GM21423 (cell line): ENCODE data around the gene CCDC110.

ENCODE experiments used
- ATAC-seq: cut with Tn5 transposase; IDR thresholded peaks from one replicate; pipeline ENCODE4 v1.9.1; 2021; ENCODE audit warnings: mild to moderate bottlenecking, moderate library complexity; ENCODE audit not compliant: unreplicated experiment

Gene CCDC110

DNA sequence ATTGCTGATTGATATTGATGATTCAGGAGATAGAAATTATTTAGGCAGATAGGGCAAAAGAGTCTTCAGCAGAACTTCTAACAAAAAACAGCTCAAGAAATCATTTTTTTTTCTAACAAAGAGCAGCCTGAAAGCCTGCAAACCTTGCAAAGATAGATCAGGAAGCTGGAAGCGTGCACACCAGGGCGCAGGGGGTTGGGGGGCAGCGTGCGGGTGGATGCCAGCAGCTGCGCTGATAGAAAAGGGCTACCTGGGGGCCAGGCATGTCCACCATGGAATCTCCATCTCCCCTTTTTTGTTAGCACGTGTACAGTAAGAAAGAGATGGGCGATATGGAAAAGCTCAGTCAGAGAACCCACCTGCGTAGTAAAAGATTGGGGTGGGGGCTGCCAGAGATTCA, 1.7 kb upstream of the CCDC110 start:
- ATAC-seq: no peak

DNA sequence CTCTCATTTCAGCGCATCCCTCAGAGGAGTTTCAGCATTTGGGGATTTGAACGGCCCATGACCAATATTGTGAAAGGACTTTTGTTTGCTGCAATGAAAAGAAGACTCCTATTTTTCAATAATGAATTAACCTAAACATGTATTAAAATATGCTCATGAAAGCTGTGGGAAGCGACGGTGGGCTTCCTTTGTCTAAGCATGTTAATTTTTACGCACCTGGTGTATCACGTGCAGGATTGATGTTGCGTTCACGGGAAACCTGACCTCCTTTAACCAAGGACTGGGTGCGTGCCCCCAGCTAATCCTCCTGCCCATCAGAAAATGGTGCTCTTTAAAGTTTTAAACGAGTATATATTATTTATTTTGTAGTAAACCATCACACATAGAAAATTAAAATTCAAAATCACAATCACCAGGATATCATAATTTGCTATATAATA, 590 bp upstream of the CCDC110 start:
- ATAC-seq: no peak

DNA sequence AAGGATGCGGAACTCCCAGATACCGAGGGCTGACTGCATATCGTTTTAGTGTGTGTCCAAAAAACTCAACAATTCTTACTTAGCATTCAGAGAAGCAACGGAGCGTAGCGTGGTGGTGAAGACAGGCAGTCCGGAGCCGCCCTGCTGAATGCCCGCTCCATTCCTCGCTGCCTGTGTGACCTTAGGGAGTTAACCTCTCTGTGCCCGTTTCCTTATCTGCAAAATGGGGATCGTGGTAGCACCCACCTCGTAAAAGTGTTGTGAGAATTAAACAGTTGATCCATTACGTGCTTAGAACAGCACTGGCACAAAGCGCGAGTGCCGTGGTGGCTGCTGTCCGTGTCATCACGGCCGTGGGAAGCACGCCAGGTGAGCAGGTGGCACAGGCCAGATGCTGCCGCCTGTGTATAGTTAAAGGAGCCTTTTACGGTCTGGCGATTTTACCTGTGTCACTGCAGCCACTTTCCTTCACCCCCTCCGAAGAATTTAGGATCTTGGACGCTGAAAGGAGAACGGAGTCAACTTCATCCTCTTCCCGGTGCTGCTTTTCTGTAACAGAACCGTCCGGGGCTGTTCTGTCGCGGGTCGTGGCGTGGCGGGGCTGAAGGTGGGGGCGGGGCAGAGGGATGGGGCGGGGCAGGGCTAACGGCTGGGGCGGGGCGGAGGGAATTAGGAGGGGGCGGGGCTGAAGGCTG, 885 bp downstream of the CCDC110 start:
- peak; percentile 1 for ATAC-seq

DNA sequence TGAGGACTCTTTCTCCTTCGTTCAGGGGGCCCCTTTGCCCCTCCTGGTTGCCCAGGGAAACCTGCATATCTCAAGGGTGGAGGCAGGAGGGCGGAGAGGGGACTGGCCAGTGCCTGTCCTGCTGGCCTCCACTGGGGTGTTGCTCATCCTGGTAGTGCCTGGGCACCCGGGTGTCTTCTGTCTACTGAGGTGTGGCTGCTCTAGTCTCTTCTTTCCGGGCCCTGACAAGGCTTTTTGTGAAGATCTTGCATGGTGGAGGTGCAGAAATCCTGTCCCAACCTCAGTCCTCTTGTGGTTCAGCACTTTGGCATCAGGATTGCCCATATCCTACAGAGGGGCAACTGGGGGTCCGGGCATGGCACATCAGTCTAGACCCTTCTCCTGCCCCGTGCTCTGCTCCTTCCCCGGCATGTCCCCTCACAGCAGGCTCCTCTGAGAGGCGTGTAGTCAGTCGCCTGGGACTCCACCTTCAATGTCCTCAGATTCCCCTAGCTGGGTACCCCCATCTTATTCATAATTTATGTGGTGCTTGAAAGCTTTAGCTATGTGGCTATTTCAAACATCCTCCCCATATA, 1.9 kb downstream of the CCDC110 start:
- ATAC-seq: no peak

- no peak for ATAC-seq
Observed at GRCh38 chr4:185468999-185469398, 2.5 kb downstream of the CCDC110 start.

- ATAC-seq: no peak
Observed at GRCh38 chr4:185467991-185468390, 3.5 kb downstream of the CCDC110 start.

GRCh38 chr4:185467101-185467500, 4.4 kb downstream of the CCDC110 start:
- ATAC-seq: no peak

DNA sequence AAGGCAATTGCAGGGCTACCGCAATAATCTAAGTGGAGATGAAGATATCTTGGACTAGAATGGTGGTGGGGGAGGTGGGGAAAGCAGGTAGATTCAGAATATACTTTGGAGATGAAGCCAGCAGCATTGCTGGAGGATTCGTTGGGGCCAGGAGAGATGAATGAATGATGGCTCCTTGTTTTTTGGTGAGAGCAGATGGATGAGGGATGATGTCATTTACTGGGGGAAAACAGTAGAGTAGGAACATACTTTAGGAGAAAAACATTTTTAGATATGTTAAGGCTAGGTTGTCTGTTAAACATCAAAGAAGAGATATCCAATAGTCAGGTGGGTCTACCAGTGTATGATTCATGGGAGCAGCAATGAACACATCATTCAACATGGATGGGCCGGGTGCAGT, 5.8 kb downstream of the CCDC110 start:
- ATAC-seq: no peak

DNA sequence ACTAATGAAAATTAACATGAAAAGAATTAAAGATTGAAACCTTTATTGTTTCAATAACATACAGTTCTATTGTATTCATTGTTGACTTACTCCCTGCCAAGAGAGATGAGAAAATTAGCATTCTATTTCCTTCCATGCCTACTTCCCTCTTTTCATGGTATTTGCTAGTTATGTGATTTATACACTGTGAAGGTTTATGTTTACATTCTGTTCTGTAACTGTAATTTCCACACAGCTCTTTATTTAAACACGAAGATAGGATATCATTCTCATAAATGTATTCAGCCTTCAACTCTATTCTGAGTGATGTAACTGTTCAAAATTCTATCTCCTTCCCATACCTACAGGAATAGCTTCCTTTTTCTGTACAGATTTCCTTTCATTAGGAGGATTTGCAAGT, 6.6 kb downstream of the CCDC110 start:
- ATAC-seq: no peak

- no peak for ATAC-seq
Observed at GRCh38 chr4:185464183-185464582, 7.3 kb downstream of the CCDC110 start.

GRCh38 chr4:185463541-185463940, 8.0 kb downstream of the CCDC110 start:
- ATAC-seq: no peak

GRCh38 chr4:185461565-185461964, 10.0 kb downstream of the CCDC110 start:
- ATAC-seq: no peak

- no peak for ATAC-seq
Observed at GRCh38 chr4:185457136-185457535, 14.4 kb downstream of the CCDC110 start.

DNA sequence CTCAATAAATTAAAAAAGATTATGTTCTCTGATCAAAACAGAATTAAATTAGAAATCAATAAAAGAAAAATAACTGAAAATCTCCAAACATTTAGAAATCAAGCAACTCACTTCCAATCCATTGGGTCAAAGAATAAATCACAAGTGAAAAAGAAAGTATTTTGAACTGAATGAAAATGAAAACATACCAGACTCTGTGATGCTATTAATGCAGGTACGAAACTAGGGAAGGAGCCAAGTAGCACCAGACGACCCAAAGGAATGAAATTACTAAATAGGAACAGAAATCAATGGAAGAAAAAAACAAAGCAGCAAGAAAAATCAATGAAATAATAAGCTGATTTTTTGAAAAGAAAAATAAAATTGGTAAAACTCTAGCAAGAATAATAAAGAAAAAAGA, 15.4 kb downstream of the CCDC110 start:
- no peak for ATAC-seq

DNA sequence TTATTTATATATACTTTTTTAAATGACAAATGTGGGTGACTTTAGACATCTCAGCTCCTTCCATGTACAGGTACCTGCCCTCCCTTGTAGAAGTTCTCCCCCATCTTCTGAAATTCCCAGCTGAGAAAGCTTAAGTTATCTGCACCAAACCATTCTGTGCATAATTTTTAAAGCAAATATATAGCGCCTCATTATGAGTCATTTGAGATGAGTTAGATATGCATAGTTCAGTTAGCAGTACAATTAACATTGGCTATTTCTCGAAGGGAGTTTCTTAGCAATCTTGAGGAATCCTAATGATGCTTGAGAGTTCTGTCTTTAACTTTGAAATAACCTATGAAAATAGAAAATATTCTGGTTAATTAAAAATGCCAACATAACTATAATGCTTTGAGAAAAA, 26.3 kb downstream of the CCDC110 start:
- ATAC-seq: no peak

DNA sequence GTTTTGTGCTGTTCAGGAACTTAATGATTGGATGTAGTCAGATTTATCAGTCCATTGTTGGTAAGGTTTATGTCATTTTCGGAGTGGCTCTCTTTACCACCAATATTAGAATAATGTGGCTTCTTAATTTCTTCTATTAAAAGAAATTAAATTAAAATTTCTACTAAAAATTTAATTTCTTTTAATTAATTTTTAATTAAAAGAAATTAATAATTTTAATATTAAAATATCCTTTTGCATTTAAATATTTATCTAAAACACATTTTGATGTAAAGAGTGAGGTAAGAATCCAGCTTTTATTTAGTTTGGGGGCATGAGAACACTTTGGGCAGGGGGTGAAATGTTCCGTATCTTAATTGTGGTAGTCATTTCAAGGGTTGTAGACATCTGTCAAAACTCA, 30.1 kb downstream of the CCDC110 start:
- ATAC-seq: no peak

GRCh38 chr4:185437809-185438208, 33.7 kb downstream of the CCDC110 start:
- ATAC-seq: no peak

DNA sequence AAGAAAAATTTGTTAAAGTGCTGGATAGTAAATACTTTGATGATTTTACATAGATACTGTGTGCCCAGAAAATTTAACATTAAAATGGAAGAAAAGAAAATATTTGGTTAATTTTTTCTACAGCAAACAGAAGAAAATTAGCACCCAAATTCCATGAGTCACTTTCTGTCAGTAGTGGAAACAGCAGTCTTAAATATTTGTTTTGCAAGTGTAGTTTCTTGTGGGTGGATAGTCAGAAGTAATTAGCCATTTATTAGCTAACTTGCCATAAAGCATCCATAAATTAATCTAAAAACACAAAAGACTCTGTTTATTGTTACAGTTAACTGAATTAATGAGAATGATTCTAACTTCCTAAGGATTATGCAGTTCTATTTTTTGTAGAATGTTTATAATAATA, 36.1 kb downstream of the CCDC110 start:
- ATAC-seq: no peak

DNA sequence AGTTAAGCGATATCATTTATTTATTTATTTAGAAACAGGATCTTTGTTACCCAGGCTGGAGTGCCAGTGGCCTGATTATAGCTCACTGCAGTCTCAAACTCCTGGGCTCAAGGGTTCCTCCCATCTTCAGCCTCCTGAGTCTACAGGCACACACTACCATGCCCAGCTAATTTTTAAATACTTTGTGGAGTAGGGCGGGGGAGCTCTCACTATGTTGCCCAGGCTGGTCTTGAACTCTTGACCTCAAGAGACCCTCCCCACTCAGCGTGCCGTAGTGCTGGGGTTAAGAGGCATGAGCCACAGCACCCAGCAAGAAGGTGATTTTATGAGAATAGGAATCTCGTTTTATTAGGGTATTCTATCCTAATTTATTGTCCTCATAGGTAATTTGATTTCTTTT, 41.9 kb downstream of the CCDC110 start:
- no peak for ATAC-seq

GRCh38 chr4:185426960-185427688, 44.4 kb downstream of the CCDC110 start:
- ATAC-seq: no peak

DNA sequence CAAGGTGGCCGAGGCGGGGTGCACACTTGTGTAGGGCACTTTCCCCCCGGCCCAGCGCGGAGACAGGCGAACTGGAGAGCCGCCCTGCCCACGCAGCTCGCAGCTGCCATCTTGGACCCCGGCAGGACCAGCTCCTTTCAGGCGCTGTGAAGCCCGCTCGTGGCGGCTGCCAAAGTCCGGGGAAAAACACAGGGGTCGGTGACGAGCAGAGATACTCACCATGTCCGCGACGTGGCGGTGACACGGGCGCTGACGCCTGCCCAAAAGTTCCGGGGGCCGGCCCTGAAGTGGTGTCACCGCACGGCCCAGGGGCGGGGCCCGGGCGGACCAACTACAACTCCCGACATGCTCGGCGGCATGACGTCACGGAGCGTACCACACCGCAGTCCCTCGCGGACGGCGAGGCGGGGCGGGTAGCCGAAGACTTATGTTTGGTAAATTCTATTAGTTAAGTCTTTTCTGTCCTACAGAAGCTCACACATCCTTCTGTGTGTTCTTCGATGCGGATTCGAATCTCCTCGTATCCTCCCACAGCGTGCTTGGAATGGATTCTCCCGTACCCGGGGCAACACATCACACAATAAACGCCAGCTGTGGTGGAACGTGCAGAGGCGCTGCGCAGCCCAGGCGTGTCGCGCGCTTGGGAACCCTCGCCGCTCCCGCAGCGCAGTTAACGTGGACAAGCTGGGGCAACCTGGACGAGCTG, 45.7 kb downstream of the CCDC110 start, which contains the start of gene UFSP2:
TSS of gene UFSP2 (minus strand) at position 318 of the 706 bp plus-strand sequence. CDS start at position 222, 96 bp downstream.
- peak; percentile 94 for ATAC-seq
